Adrenal gland (tissue), 5 donors: ENCODE data around the gene LMO7.

Experiments
- POLR2A ChIP-seq, 2 donors: fragments of 450-650 bp; IDR thresholded peaks; one replicate each; pipeline ENCODE4 v1.6.1; 2017; ENCODE audit warnings: antibody characterized with exemption in 2 of 2, mild to moderate bottlenecking in 2 of 2, moderate library complexity in 1 of 2
- TF ChIP-seq, protein P1 (sequence below), 6 experiments: fragments of 450-650 bp in 4 of 6; fragments of 200-600 bp in 2 of 6; sonication (generic) in 1 of 6; IDR thresholded peaks; 1 replicate in 5 of 6; 2 replicates in 1 of 6; pipeline versions ENCODE4 v1.5.1 to v1.8.0; 2016 to 2021; ENCODE audit warnings: antibody characterized with exemption in 6 of 6, mild to moderate bottlenecking in 2 of 6, moderate library complexity in 1 of 6
- donor health status: DM: no; HTN: no; CAD: no.

DNA sequence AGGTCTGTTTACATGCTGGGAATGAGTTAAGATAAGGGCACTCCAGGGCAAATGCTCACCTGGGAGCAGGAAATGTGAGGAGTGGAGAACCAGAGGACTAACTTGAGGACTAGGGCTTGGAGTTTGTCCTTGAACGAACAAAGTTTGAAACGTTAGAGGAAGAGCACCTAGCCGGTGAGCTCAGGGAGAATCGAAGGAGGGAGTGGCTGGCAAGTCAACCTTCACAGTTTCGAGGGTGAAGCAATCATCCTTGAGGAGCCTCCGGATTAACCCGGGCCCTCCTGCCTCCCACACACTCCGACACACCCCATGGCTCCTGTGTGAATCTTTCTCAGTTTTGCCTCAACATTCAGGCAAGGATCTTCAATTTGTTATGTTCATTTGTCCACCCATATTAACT lies 58.6 kb downstream of the LMO7 start:
- TF ChIP-seq, protein P1, sequence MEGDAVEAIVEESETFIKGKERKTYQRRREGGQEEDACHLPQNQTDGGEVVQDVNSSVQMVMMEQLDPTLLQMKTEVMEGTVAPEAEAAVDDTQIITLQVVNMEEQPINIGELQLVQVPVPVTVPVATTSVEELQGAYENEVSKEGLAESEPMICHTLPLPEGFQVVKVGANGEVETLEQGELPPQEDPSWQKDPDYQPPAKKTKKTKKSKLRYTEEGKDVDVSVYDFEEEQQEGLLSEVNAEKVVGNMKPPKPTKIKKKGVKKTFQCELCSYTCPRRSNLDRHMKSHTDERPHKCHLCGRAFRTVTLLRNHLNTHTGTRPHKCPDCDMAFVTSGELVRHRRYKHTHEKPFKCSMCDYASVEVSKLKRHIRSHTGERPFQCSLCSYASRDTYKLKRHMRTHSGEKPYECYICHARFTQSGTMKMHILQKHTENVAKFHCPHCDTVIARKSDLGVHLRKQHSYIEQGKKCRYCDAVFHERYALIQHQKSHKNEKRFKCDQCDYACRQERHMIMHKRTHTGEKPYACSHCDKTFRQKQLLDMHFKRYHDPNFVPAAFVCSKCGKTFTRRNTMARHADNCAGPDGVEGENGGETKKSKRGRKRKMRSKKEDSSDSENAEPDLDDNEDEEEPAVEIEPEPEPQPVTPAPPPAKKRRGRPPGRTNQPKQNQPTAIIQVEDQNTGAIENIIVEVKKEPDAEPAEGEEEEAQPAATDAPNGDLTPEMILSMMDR (IDR thresholded peaks at IDR 0.05), result no peak
- TF ChIP-seq POLR2A (IDR thresholded peaks at IDR 0.05), result no peak
